Naive thymus-derived CD4-positive, alpha-beta T cell (primary cell): ENCODE data around the gene OR10AD1. TPM values are rescaled to one million over a fixed set of nuclear protein-coding genes. Genes with fewer than 3 reads are reported as not detected.

Experiments used
- ATAC-seq: fragments of 150-1000 bp; cut with Tn5 transposase; 2 replicates; pipeline ENCODE4 v1.10.0; 2021; ENCODE audit warnings: mild to moderate bottlenecking, moderate library complexity
- CTCF ChIA-PET: fragments of 350-600 bp; sonication (Branson Sonifier 250); formaldehyde crosslinking; loops from one replicate; lab custom pipeline; 2021; ENCODE audit warnings: antibody characterized with exemption; lab: Charles Lee
- POLR2A ChIA-PET: fragments of 350-600 bp; sonication (Branson Sonifier 250); formaldehyde crosslinking; loops from one replicate; lab custom pipeline; 2021; ENCODE audit warnings: antibody characterized with exemption, inconsistent platforms; lab: Charles Lee
- DNase-seq, 9 donors: peaks; one replicate each; pipeline versions ENCODE4 v3.0.0 to v3.0.0-alpha.2; 2020 to 2022; ENCODE audit warnings: mixed read lengths in 1 of 9
- H3K27ac ChIP-seq: one replicate; pipeline ENCODE4 v1.7.0; 2013; ENCODE audit warnings: mild to moderate bottlenecking, low read depth, low read length, moderate library complexity
- H3K27me3 ChIP-seq, 2 donors: one replicate each; pipeline ENCODE4 v1.7.0; 2013; ENCODE audit warnings: low read length in 2 of 2, mild to moderate bottlenecking in 2 of 2, moderate library complexity in 2 of 2; ENCODE audit not compliant: control insufficient read depth in 2 of 2, insufficient read depth in 2 of 2
- H3K36me3 ChIP-seq, 3 experiments: 1 replicate in 2 of 3; 2 replicates in 1 of 3; pipeline ENCODE4 v1.7.0; 2013; ENCODE audit warnings: low read length in 3 of 3, mild to moderate bottlenecking in 3 of 3, moderate library complexity in 1 of 3; ENCODE audit not compliant: insufficient read depth in 3 of 3, control insufficient read depth in 2 of 3
- H3K4me1 ChIP-seq, 2 donors: one replicate each; pipeline ENCODE4 v1.7.0; 2013; ENCODE audit warnings: low read length in 2 of 2, mild to moderate bottlenecking in 2 of 2, moderate library complexity in 1 of 2; ENCODE audit not compliant: control insufficient read depth in 2 of 2, insufficient read depth in 2 of 2
- H3K4me3 ChIP-seq: 2 replicates; pipeline ENCODE4 v1.7.0; 2013; ENCODE audit warnings: mild to moderate bottlenecking, low read length
- H3K9me3 ChIP-seq, 3 experiments: 1 replicate in 2 of 3; 2 replicates in 1 of 3; pipeline ENCODE4 v1.7.0; 2013; ENCODE audit warnings: low read length in 3 of 3; ENCODE audit not compliant: control insufficient read depth in 2 of 3
- H3K27ac Mint-ChIP-seq, 9 donors: one replicate each; pipeline ENCODE4 v1.8.0; 2020 to 2022; ENCODE audit warnings: mixed read lengths in 9 of 9, mild to moderate bottlenecking in 8 of 9, moderate library complexity in 5 of 9, inconsistent platforms in 2 of 9
- H3K27me3 Mint-ChIP-seq, 5 donors: one replicate each; pipeline ENCODE4 v1.8.0; 2021 to 2022; ENCODE audit warnings: mixed read lengths in 5 of 5, mild to moderate bottlenecking in 1 of 5
- H3K36me3 Mint-ChIP-seq, 5 donors: one replicate each; pipeline ENCODE4 v1.8.0; 2020 to 2022; ENCODE audit warnings: mixed read lengths in 5 of 5, mild to moderate bottlenecking in 3 of 5, inconsistent platforms in 1 of 5
- H3K4me1 Mint-ChIP-seq, 7 donors: one replicate each; pipeline ENCODE4 v1.8.0; 2020 to 2022; ENCODE audit warnings: mixed read lengths in 7 of 7, mild to moderate bottlenecking in 3 of 7, inconsistent platforms in 1 of 7
- H3K4me3 Mint-ChIP-seq, 10 donors: one replicate each; pipeline ENCODE4 v1.8.0; 2020 to 2022; ENCODE audit warnings: mild to moderate bottlenecking in 10 of 10, mixed read lengths in 10 of 10, moderate library complexity in 6 of 10, inconsistent platforms in 2 of 10
- H3K9me3 Mint-ChIP-seq, 11 donors: one replicate each; pipeline ENCODE4 v1.8.0; 2020 to 2022; ENCODE audit warnings: mixed read lengths in 11 of 11, mild to moderate bottlenecking in 4 of 11, inconsistent platforms in 1 of 11, moderate library complexity in 1 of 11
- intact Hi-C, 2 donors: fragments of 100-400 bp; cut with micrococcal nuclease; formaldehyde crosslinking; loops; one replicate each; pipeline ENCODE4 v1.15.1; 2023
- polyA plus RNA-seq, 2 donors: library from polyadenylated mRNA; unstranded; fragments of 300-500 nt; fragmentation: Illumina TruSeq; gene quantifications; one replicate each; pipeline ENCODE4 v1.2.3, GENCODE V29; 2021
- total RNA-seq, 6 experiments: library from RNA in 5 of 6; stranded (reverse) in 5 of 6; gene quantifications; 1 replicate in 5 of 6; 2 replicates in 1 of 6; pipeline ENCODE4 v1.2.3 and lab custom pipeline; 2021 to 2026

OR10AD1 gene
- total and polyA plus RNA-seq, 7 experiments from 2014 or later = not detected

DNA sequence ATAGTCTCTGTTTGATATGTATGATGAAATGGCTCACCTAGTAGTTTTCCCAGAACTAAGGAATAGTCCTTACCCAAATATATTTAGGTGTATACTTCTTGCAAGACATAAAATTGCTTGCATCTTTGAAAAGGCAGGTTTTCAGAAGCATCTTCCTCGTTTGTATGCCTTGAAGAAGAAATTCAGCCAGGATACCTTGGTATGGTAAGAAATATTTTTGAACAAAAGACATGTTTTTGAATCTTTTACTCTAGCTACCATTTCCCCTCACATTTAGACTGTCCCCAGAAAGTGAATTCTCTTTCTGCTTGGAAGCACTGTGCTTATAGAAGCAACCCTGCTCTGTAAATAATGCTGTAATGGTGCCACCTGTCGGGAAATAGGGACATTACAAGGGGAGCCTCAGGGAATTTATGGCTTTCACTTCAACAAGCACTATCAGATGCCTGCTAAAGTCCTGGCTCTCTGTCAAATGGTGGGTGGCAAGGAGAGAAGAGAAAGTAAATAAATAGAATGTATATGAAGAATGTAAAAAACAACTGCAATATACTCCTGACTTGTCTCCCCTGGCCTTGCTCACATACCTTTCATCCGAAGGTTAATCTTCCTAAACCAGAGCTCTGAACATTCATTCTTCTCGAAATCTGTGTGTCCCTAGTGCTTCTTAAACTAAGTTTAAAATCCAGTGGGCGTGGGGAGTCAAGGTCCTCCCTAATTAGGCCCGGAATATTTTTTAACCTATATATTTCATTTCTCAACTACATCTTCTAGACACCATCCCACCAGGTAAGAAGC lies 13.6 kb downstream of the OR10AD1 start:
- Mint-ChIP-seq H3K27me3 (peaks cover 16 to 76% (median 22%) of the 10 kb centered on the region in 5 donors), H3K36me3 (peaks cover 0 to 4% (median 0%) of the 10 kb centered on the region in 5 donors), H3K9me3 (no peaks in the 10 kb centered on the region), H3K4me1 (peaks cover 0 to 12% (median 0%) of the 10 kb centered on the region in 7 donors), H3K27ac (no peak overlapping the region), H3K4me3 (no peak overlapping the region)
- H3K27me3 ChIP-seq = no peaks in the 10 kb centered on the region
- H3K36me3 ChIP-seq = no peaks in the 10 kb centered on the region
- ChIA-PET CTCF (interaction anchor here (0.7 to 4.3 kb wide), 7 partner anchors 10 to 351 kb away, joined by 3 to 32 read pairs (median 4); no protein-coding TSS in a partner anchor), POLR2A (interaction anchor here (0.6 to 1.0 kb wide), 3 partner anchors 8 to 999 kb away, joined by 3 to 4 read pairs (median 3); no protein-coding TSS in a partner anchor)
- DNase-seq = peak; percentile 29 to 72 (median 62)
- H3K9me3 ChIP-seq = no peaks in the 10 kb centered on the region
- peak; percentile 91 for ATAC-seq
- peaks cover 0 to under 1% of the 10 kb centered on the region in 2 donors for H3K4me1 ChIP-seq
- intact Hi-C loops = loop anchor here (1.0 to 2.0 kb wide), 9 partner anchors 8 to 475 kb away; partner anchors contain the start of gene TMEM106C (in 1 of the 2)
- no peak overlapping the region for H3K27ac ChIP-seq
- H3K4me3 ChIP-seq = no peak overlapping the region

GRCh38 chr12:48187916-48188695 lies 15.0 kb downstream of the OR10AD1 start:
- DNase-seq (no peak), ATAC-seq (no peak)
- ChIA-PET CTCF (interaction anchor here (0.6 to 4.3 kb wide), 5 partner anchors 9 to 266 kb away, joined by 3 to 32 read pairs (median 4); no protein-coding TSS in a partner anchor), POLR2A (interaction anchor here (0.6 to 1.0 kb wide), 2 partner anchors 9 to 143 kb away, joined by 3 to 5 read pairs; no protein-coding TSS in a partner anchor)
- no peaks in the 10 kb centered on the region for H3K36me3 ChIP-seq
- no peak overlapping the region for H3K4me3 ChIP-seq
- H3K9me3 ChIP-seq = no peaks in the 10 kb centered on the region
- peaks cover 0 to 4% of the 10 kb centered on the region in 2 donors for H3K27me3 ChIP-seq
- Mint-ChIP-seq H3K27me3 (peaks cover 18 to 72% (median 22%) of the 10 kb centered on the region in 5 donors), H3K36me3 (no peaks in the 10 kb centered on the region), H3K9me3 (no peaks in the 10 kb centered on the region), H3K4me3 (no peak overlapping the region), H3K4me1 (peaks cover 0 to 20% (median 0%) of the 10 kb centered on the region in 7 donors), H3K27ac (no peak overlapping the region)
- H3K27ac ChIP-seq = no peak overlapping the region
- intact Hi-C loops = loop anchor here in 1 of 2 donors (2.0 kb wide), 1 partner anchor 473 kb away; no protein-coding TSS in a partner anchor
- peaks cover 0 to 6% of the 10 kb centered on the region in 2 donors for H3K4me1 ChIP-seq

DNA sequence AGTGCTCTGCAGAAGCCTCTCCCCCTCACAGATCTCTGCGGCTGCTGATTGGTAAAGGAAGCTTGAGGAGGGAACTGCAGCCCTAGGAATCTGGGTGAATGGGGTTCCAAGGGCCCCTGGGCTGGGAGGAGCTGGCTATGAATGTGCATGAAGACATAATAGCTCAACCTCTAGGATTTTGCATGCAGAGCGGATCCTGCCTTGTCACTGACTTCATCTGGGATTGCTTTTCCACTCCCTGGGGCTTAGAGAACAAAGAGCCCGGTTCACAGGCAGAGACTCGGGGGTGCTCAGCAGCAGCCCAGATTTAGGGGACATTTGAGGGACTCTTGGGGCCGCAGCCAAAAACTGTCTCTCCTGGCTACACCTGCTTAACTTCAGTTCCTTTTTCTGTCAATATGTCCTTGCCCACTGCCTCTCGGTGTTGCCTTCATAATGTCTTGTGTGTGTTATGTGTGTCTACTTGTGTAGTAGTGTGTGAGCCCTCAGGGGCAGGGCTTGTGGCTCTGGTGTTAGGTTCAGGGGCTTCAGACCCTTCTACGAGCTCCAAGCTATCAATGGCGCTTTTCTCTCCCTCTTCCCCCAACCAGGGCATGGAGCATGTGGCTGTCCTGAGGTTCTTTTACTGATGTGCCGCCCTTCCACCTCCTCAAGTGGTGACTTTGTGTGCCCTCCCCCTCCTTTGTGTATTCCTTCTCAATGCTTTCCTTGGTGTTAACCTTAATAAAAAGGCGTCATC lies 17.7 kb downstream of the OR10AD1 start:
- Histone ChIP-seq H3K4me3 (no peak overlapping the region), H3K27me3 (peaks cover 0 to 4% of the 10 kb centered on the region in 2 donors), H3K36me3 (no peaks in the 10 kb centered on the region), H3K4me1 (peaks cover 6 to 11% of the 10 kb centered on the region in 2 donors), H3K27ac (no peak overlapping the region), H3K9me3 (no peaks in the 10 kb centered on the region)
- no peaks in the 10 kb centered on the region for H3K36me3 Mint-ChIP-seq
- intact Hi-C loops = no loop called here
- peaks cover 5 to 33% (median 8%) of the 10 kb centered on the region in 7 donors for H3K4me1 Mint-ChIP-seq
- POLR2A ChIA-PET = interaction anchor here (0.5 to 1.0 kb wide), 2 partner anchors 10 to 57 kb away, joined by 3 read pairs; no protein-coding TSS in a partner anchor
- H3K27me3 Mint-ChIP-seq = peaks cover 18 to 79% (median 26%) of the 10 kb centered on the region in 5 donors
- peak overlapping the region; percentile 24 to 97 (median 62) for H3K4me3 Mint-ChIP-seq
- CTCF ChIA-PET = interaction anchor here (0.7 to 3.0 kb wide), 4 partner anchors 13 to 271 kb away, joined by 3 to 33 read pairs (median 4); no protein-coding TSS in a partner anchor
- no peaks in the 10 kb centered on the region for H3K9me3 Mint-ChIP-seq
- ATAC-seq (no peak), DNase-seq (no peak)
- H3K27ac Mint-ChIP-seq = peak overlapping the region in 4 of 9 donors; percentile 14 to 80 (median 45)

DNA sequence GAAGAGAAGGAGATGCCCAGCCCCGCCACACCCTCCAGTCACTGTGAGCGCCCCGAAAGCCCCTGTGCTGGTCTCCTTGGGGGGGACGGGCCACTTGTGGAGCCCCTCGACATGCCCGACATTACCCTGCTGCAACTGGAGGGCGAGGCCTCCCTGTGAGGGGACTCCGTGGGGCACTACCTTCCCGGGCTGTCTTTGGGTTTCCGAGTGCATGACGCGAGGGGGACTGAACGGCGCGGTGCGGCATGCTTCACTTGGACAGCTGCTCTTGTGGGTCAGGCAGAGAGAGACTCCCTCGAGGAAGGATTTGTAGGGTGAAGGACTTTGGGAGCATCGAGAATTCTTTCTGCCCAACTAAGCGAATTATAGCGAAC lies 18.6 kb downstream of the OR10AD1 start:
- CTCF ChIA-PET = interaction anchor here (0.5 to 3.0 kb wide), 3 partner anchors 14 to 344 kb away, joined by 3 to 33 read pairs (median 7); no protein-coding TSS in a partner anchor
- peaks cover 6 to 11% of the 10 kb centered on the region in 2 donors for H3K4me1 ChIP-seq
- H3K27ac ChIP-seq = no peak overlapping the region
- peaks cover 0 to 4% of the 10 kb centered on the region in 2 donors for H3K27me3 ChIP-seq
- H3K9me3 ChIP-seq = no peaks in the 10 kb centered on the region
- POLR2A ChIA-PET = interaction anchor here (0.5 to 2.5 kb wide), 2 partner anchors 14 to 58 kb away, joined by 3 to 52 read pairs; no protein-coding TSS in a partner anchor
- no peak overlapping the region for H3K4me3 ChIP-seq
- Mint-ChIP-seq H3K4me3 (peak overlapping the region; percentile 33 to 97 (median 68)), H3K27me3 (peaks cover 16 to 78% (median 28%) of the 10 kb centered on the region in 5 donors), H3K36me3 (no peaks in the 10 kb centered on the region), H3K27ac (peak overlapping the region in 2 of 9 donors; percentile 58 to 60), H3K9me3 (no peaks in the 10 kb centered on the region), H3K4me1 (peaks cover 5 to 28% (median 8%) of the 10 kb centered on the region in 7 donors)
- intact Hi-C loops = loop anchor here (5.0 kb wide), 3 partner anchors 168 to 477 kb away; partner anchors contain the start of genes COL2A1 (in 1 of the 2), RPAP3 (in 1 of the 2) and ZNF641 (in 1 of the 2)
- H3K36me3 ChIP-seq = no peaks in the 10 kb centered on the region
- ATAC-seq = no peak
- DNase-seq = peak in 1 of 9 donors; percentile 14

- ATAC-seq = peak; percentile 18
- peaks cover 5 to 28% (median 8%) of the 10 kb centered on the region in 7 donors for H3K4me1 Mint-ChIP-seq
- Histone ChIP-seq H3K36me3 (no peaks in the 10 kb centered on the region), H3K4me3 (peak overlapping the region; percentile 80), H3K9me3 (no peaks in the 10 kb centered on the region), H3K27ac (peak overlapping the region; percentile 59), H3K4me1 (peaks cover 6 to 11% of the 10 kb centered on the region in 2 donors), H3K27me3 (peaks cover 0 to 4% of the 10 kb centered on the region in 2 donors)
- no peaks in the 10 kb centered on the region for H3K36me3 Mint-ChIP-seq
- peak in 4 of 9 donors; percentile 8 to 27 (median 20) for DNase-seq
- no peaks in the 10 kb centered on the region for H3K9me3 Mint-ChIP-seq
- H3K27me3 Mint-ChIP-seq = peaks cover 16 to 79% (median 32%) of the 10 kb centered on the region in 5 donors
- H3K4me3 Mint-ChIP-seq = peak overlapping the region; percentile 52 to 97 (median 76)
- ChIA-PET POLR2A (interaction anchor here (1.6 to 2.5 kb wide), 2 partner anchors 15 to 20 kb away, joined by 4 to 52 read pairs; no protein-coding TSS in a partner anchor), CTCF (interaction anchor here (0.5 to 3.0 kb wide), 3 partner anchors 13 to 344 kb away, joined by 4 to 33 read pairs (median 7); no protein-coding TSS in a partner anchor)
- H3K27ac Mint-ChIP-seq = peak overlapping the region in 4 of 9 donors; percentile 21 to 57 (median 34)
- intact Hi-C loops = loop anchor here (1.0 to 5.0 kb wide), 10 partner anchors 14 to 498 kb away; partner anchors contain the start of genes ASB8 (in 2 of the 2), COL2A1 (in 1 of the 2), KANSL2 (in 1 of the 2) and RPAP3 (in 1 of the 2)
Observed at GRCh38 chr12:48183876-48184548, 19.1 kb downstream of the OR10AD1 start.
